ENCODE data around the gene SREBF1. TPM values are rescaled to one million over a fixed set of nuclear protein-coding genes. Genes with fewer than 3 reads are reported as not detected.

SREBF1 gene
- total RNA-seq, 3 donors from 2014 or later (not counting 1 experiment from before 2014, with no cell fraction given) = 80.7 to 208 (median 119) TPM

DNA sequence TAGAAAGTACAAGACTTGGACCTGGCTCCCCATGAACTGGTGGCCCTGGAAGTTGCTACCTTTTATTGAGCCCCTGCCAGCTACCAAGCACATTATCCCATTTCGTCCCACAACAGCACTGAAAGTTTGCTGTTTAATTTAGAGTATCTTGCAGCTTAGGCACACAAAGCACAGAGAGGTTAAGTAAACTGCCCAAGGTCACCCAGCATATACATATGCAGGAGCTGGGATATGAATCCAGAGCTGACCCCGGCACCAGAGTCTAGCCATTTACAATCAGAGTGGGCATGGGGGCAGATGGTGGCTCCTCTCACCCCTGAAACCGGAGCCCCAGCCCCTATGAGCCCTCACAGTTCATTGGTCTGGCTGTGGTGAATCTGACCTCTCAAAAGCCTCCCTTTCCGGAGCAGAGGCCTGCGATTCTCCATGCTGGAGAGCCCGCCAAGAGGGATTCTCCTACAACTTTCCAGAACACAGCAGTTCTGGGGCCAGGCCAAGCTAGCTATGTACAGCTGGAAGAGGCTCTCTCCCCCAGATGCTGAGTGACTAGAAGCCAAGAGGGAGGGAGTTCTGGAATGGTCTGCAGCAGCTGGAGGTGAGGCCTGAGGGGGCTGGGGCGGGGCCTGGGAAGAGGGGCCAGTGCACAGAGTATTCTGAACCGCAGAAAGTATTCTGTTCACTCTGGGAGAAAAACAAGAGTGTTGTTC, 58.3 kb downstream of the SREBF1 start:
- H3K27ac Mint-ChIP-seq = no peak overlapping the region
- peaks cover 14% of the 10 kb centered on the region for H3K4me1 ChIP-seq (ENCODE audit: control insufficient read depth, insufficient read depth, low read length)
- no peaks in the 10 kb centered on the region for H3K36me3 Mint-ChIP-seq
- DNase-seq (no peak), ATAC-seq (no peak)
- no peak overlapping the region for H3K4me3 Mint-ChIP-seq
- H3K27ac ChIP-seq (ENCODE audit: low read length) = no peak overlapping the region
- peaks cover 0 to 4% of the 10 kb centered on the region in 2 donors for H3K27me3 Mint-ChIP-seq (ENCODE audit: low read depth in 2 of 2)
- H3K9me3 Mint-ChIP-seq = no peaks in the 10 kb centered on the region
- no peaks in the 10 kb centered on the region for H3K27me3 ChIP-seq (ENCODE audit: control insufficient read depth, insufficient read depth, low read length)
- H3K36me3 ChIP-seq (ENCODE audit: control insufficient read depth, insufficient read depth, low read length) = no peaks in the 10 kb centered on the region
- 98% methylated on average over 8 of the region's 8 CpGs for WGBS (ENCODE audit: insufficient coverage)
- H3K4me1 Mint-ChIP-seq = peaks cover 4 to 13% of the 10 kb centered on the region in 2 donors
- H3K4me3 ChIP-seq (ENCODE audit: low read length) = no peak overlapping the region
- H3K9me3 ChIP-seq (ENCODE audit: control insufficient read depth, insufficient read depth, low read length) = no peaks in the 10 kb centered on the region
- intact Hi-C loops (cut with micrococcal nuclease) = no loop called here
- TF ChIP-seq, protein P1, sequence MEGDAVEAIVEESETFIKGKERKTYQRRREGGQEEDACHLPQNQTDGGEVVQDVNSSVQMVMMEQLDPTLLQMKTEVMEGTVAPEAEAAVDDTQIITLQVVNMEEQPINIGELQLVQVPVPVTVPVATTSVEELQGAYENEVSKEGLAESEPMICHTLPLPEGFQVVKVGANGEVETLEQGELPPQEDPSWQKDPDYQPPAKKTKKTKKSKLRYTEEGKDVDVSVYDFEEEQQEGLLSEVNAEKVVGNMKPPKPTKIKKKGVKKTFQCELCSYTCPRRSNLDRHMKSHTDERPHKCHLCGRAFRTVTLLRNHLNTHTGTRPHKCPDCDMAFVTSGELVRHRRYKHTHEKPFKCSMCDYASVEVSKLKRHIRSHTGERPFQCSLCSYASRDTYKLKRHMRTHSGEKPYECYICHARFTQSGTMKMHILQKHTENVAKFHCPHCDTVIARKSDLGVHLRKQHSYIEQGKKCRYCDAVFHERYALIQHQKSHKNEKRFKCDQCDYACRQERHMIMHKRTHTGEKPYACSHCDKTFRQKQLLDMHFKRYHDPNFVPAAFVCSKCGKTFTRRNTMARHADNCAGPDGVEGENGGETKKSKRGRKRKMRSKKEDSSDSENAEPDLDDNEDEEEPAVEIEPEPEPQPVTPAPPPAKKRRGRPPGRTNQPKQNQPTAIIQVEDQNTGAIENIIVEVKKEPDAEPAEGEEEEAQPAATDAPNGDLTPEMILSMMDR (IDR thresholded peaks at IDR 0.05) = no peak

DNA sequence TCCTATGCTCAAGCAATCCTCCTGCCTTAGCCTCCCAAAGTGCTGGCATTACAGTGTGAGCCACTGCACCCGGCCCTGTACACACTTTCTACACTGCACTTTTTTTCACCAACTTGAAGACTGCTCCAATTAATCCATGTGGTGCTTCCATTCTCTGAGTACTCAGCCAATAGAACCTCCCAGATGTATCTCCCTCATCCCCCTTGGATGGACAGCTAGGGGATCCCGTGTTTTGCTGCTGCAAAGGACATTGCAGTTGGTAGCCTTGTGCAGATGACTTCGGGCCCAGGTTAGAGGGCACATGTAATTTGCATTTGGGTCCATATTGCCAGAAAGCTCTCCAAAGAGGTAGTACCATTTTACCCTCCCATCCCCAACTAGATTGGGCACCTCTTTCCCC, 59.9 kb downstream of the SREBF1 start:
- no peaks in the 10 kb centered on the region for H3K9me3 Mint-ChIP-seq
- no peak overlapping the region for H3K27ac Mint-ChIP-seq
- 84% methylated on average over 3 of the region's 3 CpGs for WGBS (ENCODE audit: insufficient coverage)

DNA sequence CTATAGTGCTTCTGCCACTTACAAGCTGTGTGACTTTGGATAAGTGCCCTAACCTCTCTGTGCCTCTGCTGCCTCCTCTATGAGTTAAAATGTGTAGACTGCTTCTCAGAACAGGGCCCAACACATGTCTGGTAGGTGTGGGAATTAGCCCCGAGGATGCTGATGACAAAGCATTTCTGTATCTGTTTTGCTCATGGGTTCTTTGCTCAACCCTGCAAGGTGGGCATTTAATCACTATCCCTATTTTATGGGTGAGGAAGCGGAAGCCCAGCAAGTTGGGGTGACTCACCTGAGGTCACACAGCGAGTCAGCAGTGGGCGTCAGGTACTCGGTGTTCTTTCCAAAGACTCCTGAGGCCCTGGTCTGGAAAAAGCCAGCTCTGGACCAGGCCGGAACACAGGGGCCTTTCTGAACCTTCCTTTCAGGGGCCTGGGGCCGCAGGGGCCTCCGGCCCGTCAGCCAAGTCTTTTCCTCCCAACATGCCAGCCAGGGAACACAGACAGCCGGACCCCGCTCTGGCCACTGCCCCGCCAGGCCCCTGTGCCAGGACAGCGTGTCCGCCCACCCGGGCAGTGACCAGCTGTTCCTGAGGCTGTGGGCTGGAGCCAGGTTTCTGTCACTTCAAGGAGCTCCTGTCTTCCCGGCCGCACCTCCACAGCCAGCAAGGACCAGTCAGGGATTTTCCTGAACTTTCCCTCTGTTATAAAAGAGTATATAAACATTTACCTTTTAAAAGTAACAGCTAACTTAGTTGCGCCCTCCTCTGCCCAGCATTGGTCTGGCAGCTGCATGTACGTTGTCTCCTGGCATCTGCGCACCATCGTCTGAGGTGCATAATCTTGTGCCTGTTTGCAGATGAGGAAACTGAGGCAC, 62.5 kb downstream of the SREBF1 start:
- no peaks in the 10 kb centered on the region for H3K36me3 Mint-ChIP-seq
- H3K4me3 Mint-ChIP-seq = no peak overlapping the region
- peaks cover 10 to 18% of the 10 kb centered on the region in 2 donors for H3K4me1 Mint-ChIP-seq
- intact Hi-C loops (cut with micrococcal nuclease) = no loop called here
- peaks cover 8% of the 10 kb centered on the region for H3K4me1 ChIP-seq (ENCODE audit: control insufficient read depth, insufficient read depth, low read length)
- no peaks in the 10 kb centered on the region for H3K36me3 ChIP-seq (ENCODE audit: control insufficient read depth, insufficient read depth, low read length)
- TF ChIP-seq, protein P1 (IDR thresholded peaks at IDR 0.05) = no peak
- H3K9me3 ChIP-seq (ENCODE audit: control insufficient read depth, insufficient read depth, low read length) = no peaks in the 10 kb centered on the region
- no peak for ATAC-seq
- no peaks in the 10 kb centered on the region for H3K27me3 ChIP-seq (ENCODE audit: control insufficient read depth, insufficient read depth, low read length)
- no peak overlapping the region for H3K27ac Mint-ChIP-seq
- 84% methylated on average over 19 of the region's 21 CpGs for whole genome bisulfite sequencing (ENCODE audit: insufficient coverage)
- H3K27me3 Mint-ChIP-seq (ENCODE audit: low read depth in 2 of 2) = no peaks in the 10 kb centered on the region
- no peak overlapping the region for H3K4me3 ChIP-seq (ENCODE audit: low read length)
- H3K9me3 Mint-ChIP-seq = no peaks in the 10 kb centered on the region
- peak in 1 of 2 donors; percentile 32 for DNase-seq
- no peak overlapping the region for H3K27ac ChIP-seq (ENCODE audit: low read length)

More for the DNA sequence above, 59.9 kb downstream of the SREBF1 start:
- no peaks in the 10 kb centered on the region for H3K36me3 Mint-ChIP-seq
- no peak for DNase-seq
- Histone ChIP-seq H3K4me1 (ENCODE audit: control insufficient read depth, insufficient read depth, low read length) (peaks cover 12% of the 10 kb centered on the region), H3K27me3 (ENCODE audit: control insufficient read depth, insufficient read depth, low read length) (no peaks in the 10 kb centered on the region), H3K9me3 (ENCODE audit: control insufficient read depth, insufficient read depth, low read length) (no peaks in the 10 kb centered on the region), H3K27ac (ENCODE audit: low read length) (no peak overlapping the region), H3K36me3 (ENCODE audit: control insufficient read depth, insufficient read depth, low read length) (no peaks in the 10 kb centered on the region), H3K4me3 (ENCODE audit: low read length) (no peak overlapping the region)
- H3K27me3 Mint-ChIP-seq (ENCODE audit: low read depth in 2 of 2) = peaks cover 0 to 4% of the 10 kb centered on the region in 2 donors
- intact Hi-C loops (cut with micrococcal nuclease) = no loop called here
- no peak for ATAC-seq
- H3K4me1 Mint-ChIP-seq = peaks cover 11 to 21% of the 10 kb centered on the region in 2 donors
- TF ChIP-seq, protein P1 (IDR thresholded peaks at IDR 0.05) = no peak
- no peak overlapping the region for H3K4me3 Mint-ChIP-seq

All from natural killer cell (primary cell).